ENCODE results near the gene NAA40. TPM values are rescaled to one million over a fixed set of nuclear protein-coding genes. Genes with fewer than 3 reads are reported as not detected.

The NAA40 gene
- total and polyA plus RNA-seq, 10 of the 15 experiments (the other 5 are each of a cell fraction or from before 2014, with no cell fraction given): 4.8 to 31.6 (median 22.2) TPM

DNA sequence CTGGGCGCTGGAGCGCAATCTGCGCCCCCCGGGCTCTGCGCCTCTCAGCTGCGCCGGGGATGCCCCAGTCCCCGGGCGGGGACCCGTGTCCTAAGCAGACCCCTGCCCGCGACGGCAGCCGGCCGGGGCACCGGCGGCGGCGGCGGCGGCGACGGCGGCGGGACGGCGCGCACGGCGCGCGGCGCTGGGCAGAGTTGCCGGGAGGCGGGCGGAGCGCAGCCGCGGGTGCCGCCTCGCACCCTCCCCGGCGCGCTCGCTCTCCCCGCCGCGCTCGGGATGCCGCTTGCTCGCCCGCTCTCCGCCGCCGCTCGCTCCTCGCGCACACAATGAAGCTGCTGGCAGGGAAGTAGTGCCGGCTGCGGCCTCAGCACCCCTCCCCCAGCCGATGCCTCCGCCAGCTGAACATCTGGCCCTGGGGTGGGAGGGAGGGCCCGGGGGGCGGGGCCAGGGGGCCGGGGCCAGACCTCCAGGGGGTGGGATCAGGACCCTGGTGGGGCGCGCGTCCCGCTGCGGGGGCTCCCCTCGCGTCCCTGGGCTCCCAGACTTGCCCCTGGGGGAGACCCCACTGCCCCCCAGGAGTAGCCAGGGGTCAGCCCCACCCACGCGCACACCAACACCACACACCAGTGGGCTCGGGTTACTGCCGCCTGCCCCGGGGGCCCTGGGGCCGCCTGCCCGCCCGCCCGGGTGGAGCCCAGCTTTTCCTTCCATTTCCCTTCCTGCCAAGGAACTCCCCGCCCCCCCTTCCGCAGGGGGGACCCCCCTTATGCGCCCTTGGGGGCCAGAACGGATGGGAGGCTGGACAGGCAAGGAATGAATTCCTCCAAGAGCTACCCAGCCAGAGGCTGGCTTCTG lies 21.7 kb upstream of the NAA40 start, which contains the start of gene RCOR2 (continued):
- peak; percentile 93 for TF ChIP-seq CHD2 (IDR thresholded peaks at IDR 0.05; ENCODE audit: borderline replicate concordance, low read depth, low read length)
- TF ChIP-seq BACH1 (IDR thresholded peaks at IDR 0.05; ENCODE audit: borderline replicate concordance): no peak
- TF ChIP-seq STAT1 (conservative IDR thresholded peaks at IDR 0.05): no peak
- TF ChIP-seq CEBPB (IDR thresholded peaks at IDR 0.05; ENCODE audit: borderline replicate concordance in 1 of 2, low read depth in 2 of 2, low read length in 2 of 2): no peak
- no peak for TF ChIP-seq NRF1 (conservative IDR thresholded peaks at IDR 0.05; ENCODE audit: low read depth, low read length)
- TF ChIP-seq, protein P1, sequence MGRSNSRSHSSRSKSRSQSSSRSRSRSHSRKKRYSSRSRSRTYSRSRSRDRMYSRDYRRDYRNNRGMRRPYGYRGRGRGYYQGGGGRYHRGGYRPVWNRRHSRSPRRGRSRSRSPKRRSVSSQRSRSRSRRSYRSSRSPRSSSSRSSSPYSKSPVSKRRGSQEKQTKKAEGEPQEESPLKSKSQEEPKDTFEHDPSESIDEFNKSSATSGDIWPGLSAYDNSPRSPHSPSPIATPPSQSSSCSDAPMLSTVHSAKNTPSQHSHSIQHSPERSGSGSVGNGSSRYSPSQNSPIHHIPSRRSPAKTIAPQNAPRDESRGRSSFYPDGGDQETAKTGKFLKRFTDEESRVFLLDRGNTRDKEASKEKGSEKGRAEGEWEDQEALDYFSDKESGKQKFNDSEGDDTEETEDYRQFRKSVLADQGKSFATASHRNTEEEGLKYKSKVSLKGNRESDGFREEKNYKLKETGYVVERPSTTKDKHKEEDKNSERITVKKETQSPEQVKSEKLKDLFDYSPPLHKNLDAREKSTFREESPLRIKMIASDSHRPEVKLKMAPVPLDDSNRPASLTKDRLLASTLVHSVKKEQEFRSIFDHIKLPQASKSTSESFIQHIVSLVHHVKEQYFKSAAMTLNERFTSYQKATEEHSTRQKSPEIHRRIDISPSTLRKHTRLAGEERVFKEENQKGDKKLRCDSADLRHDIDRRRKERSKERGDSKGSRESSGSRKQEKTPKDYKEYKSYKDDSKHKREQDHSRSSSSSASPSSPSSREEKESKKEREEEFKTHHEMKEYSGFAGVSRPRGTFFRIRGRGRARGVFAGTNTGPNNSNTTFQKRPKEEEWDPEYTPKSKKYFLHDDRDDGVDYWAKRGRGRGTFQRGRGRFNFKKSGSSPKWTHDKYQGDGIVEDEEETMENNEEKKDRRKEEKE (IDR thresholded peaks at IDR 0.05): no peak
- TF ChIP-seq MTA3 (IDR thresholded peaks at IDR 0.05; ENCODE audit: borderline replicate concordance, low read length): no peak
- TF ChIP-seq DPF2 (IDR thresholded peaks at IDR 0.05): no peak
- no peak for TF ChIP-seq WRNIP1 (IDR thresholded peaks at IDR 0.05; ENCODE audit: borderline replicate concordance, low read depth, low read length)
- TF ChIP-seq ZNF217 (IDR thresholded peaks at IDR 0.05): no peak

Measured in GM12878 (cell line).